ENCODE data around the gene FRK. TPM values are rescaled to one million over a fixed set of nuclear protein-coding genes. Genes with fewer than 3 reads are reported as not detected.

Gene FRK
- total and polyA plus RNA-seq, 7 donors: 0.16 to 6.5 (median 0.71) TPM

GRCh38 chr6:116036885-116037284, 23.8 kb downstream of the FRK start:
- no peaks in the 10 kb centered on the region for H3K27me3 ChIP-seq
- no peak for DNase-seq
- no peaks in the 10 kb centered on the region for H3K36me3 ChIP-seq
- TF ChIP-seq CTCF (IDR thresholded peaks at IDR 0.05) (no peak), POLR2A (IDR thresholded peaks at IDR 0.05) (no peak), EP300 (IDR thresholded peaks at IDR 0.05) (no peak), POLR2AphosphoS5 (IDR thresholded peaks at IDR 0.05) (no peak)
- no peaks in the 10 kb centered on the region for H3K9me3 ChIP-seq
- no peak overlapping the region for H3K27ac ChIP-seq
- H3K4me1 ChIP-seq: peaks cover 0 to 9% (median 0%) of the 10 kb centered on the region in 4 donors
- H3K4me3 ChIP-seq: no peak overlapping the region
- intact Hi-C loops (cut with DNase I): no loop called here

GRCh38 chr6:116036075-116036773, 24.5 kb downstream of the FRK start:
- Histone ChIP-seq H3K4me3 (no peak overlapping the region), H3K9me3 (no peaks in the 10 kb centered on the region), H3K27me3 (no peaks in the 10 kb centered on the region), H3K27ac (no peak overlapping the region), H3K4me1 (peaks cover 0 to 9% (median 0%) of the 10 kb centered on the region in 4 donors), H3K36me3 (no peaks in the 10 kb centered on the region)
- intact Hi-C loops (cut with DNase I): no loop called here
- DNase-seq: no peak
- TF ChIP-seq POLR2AphosphoS5 (IDR thresholded peaks at IDR 0.05) (no peak), CTCF (IDR thresholded peaks at IDR 0.05) (no peak), POLR2A (IDR thresholded peaks at IDR 0.05) (no peak), EP300 (IDR thresholded peaks at IDR 0.05) (no peak)
- 23 to 57% methylated on average over 2 of the region's 2 CpGs for WGBS, 2 donors

- intact Hi-C loops (cut with DNase I): no loop called here
- Histone ChIP-seq H3K9me3 (no peaks in the 10 kb centered on the region), H3K4me1 (peaks cover 0 to 9% (median under 1%) of the 10 kb centered on the region in 4 donors), H3K4me3 (no peak overlapping the region), H3K27me3 (no peaks in the 10 kb centered on the region), H3K36me3 (no peaks in the 10 kb centered on the region), H3K27ac (no peak overlapping the region)
- 45 to 77% methylated on average over 4 of the region's 4 CpGs for WGBS, 2 donors
- DNase-seq: no peak
- TF ChIP-seq CTCF (IDR thresholded peaks at IDR 0.05): no peak
These were observed 25.1 kb downstream of the FRK start for GRCh38 chr6:116035616-116036015.

GRCh38 chr6:116034327-116034726, 26.4 kb downstream of the FRK start:
- intact Hi-C loops (cut with DNase I): no loop called here
- H3K4me3 ChIP-seq: no peak overlapping the region
- H3K36me3 ChIP-seq: no peaks in the 10 kb centered on the region

More at GRCh38 chr6:116034327-116034726, 26.4 kb downstream of the FRK start:
- no peaks in the 10 kb centered on the region for H3K9me3 ChIP-seq
- no peak for TF ChIP-seq POLR2A (IDR thresholded peaks at IDR 0.05)
- TF ChIP-seq CTCF (IDR thresholded peaks at IDR 0.05): no peak
- TF ChIP-seq EP300 (IDR thresholded peaks at IDR 0.05): no peak
- no peak for TF ChIP-seq POLR2AphosphoS5 (IDR thresholded peaks at IDR 0.05)
- H3K4me1 ChIP-seq: peaks cover 0 to 9% (median 2%) of the 10 kb centered on the region in 4 donors
- no peaks in the 10 kb centered on the region for H3K27me3 ChIP-seq
- H3K27ac ChIP-seq: no peak overlapping the region
- DNase-seq: no peak
- 47 to 63% methylated on average over 2 of the region's 2 CpGs for WGBS, 2 donors

Data from sigmoid colon (tissue), 7 donors.